Sciatic nerve (tissue), 2 donors: ENCODE results near the gene ARL3. TPM values are rescaled to one million over a fixed set of nuclear protein-coding genes. Genes with fewer than 3 reads are reported as not detected.
A peak's percentile ranks its signal among the peaks of the same experiment; 100 is the strongest.

Experiments used
- ATAC-seq: fragments of 200-7000 bp; cut with Tn5 transposase; one replicate; pipeline ENCODE4 v1.9.1; 2020; ENCODE audit warnings: mild to moderate bottlenecking, moderate library complexity
- DNase-seq: peaks from one replicate; pipeline ENCODE4 v3.0.0-alpha.2; 2020; ENCODE audit warnings: low spot score
- intact Hi-C: fragments of 100-400 bp; cut with DNase I; formaldehyde crosslinking; loops from one replicate; pipeline ENCODE4 v1.14.2; 2022
- total RNA-seq: library from RNA; stranded (reverse); fragmentation: NEBNext Ultra II Directional; extraction: Animal tissue kit (Norgen Biotek cat#: 25700); gene quantifications from one replicate; pipeline ENCODE4 v1.2.1, GENCODE V29; 2021
- donor health status: DM: no; HTN: no; CAD: no.
- donor health status: DM: no; HTN: no; CAD: no.

ARL3 gene
- total RNA-seq, 1 donor from 2014 or later, result 17.4 TPM

DNA sequence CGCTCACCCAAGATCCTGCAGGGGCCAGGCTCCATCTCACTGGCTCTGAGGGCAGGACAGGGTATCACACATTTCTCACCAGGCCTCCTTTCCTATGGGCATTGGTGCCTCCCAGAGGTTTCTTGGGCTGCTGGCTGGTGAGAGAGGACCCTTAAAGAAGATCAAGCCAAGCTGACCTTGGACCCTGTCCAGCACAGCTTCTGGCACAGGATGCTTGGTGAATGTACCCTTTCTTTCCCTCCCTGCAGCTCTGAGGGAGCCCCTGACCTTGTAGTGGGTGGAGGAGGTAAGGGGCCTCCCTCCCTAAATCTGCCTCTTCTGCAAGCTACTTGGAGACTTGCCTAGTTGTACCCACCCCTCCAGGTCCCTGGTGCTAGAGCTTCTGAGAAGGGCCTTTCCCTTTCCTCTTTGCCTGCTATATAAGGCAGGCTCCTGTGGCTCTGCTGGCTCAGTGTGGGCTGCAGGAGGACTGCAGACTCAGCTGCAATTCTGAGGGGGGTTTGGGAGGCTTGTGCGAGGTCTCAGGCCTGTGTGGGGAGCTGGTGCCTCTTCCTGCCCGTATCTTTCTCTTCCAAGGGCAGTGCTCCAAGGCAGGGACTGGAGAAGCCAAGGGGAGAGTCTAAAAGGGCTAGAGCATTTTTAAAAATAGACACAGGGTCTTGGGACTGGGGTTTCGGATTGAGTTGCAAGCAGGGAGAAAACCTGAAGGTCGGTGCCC, 81.6 kb downstream of the ARL3 start:
- DNase-seq, result peak; percentile 60
- intact Hi-C loops, result no loop called here
- ATAC-seq, result no peak

DNA sequence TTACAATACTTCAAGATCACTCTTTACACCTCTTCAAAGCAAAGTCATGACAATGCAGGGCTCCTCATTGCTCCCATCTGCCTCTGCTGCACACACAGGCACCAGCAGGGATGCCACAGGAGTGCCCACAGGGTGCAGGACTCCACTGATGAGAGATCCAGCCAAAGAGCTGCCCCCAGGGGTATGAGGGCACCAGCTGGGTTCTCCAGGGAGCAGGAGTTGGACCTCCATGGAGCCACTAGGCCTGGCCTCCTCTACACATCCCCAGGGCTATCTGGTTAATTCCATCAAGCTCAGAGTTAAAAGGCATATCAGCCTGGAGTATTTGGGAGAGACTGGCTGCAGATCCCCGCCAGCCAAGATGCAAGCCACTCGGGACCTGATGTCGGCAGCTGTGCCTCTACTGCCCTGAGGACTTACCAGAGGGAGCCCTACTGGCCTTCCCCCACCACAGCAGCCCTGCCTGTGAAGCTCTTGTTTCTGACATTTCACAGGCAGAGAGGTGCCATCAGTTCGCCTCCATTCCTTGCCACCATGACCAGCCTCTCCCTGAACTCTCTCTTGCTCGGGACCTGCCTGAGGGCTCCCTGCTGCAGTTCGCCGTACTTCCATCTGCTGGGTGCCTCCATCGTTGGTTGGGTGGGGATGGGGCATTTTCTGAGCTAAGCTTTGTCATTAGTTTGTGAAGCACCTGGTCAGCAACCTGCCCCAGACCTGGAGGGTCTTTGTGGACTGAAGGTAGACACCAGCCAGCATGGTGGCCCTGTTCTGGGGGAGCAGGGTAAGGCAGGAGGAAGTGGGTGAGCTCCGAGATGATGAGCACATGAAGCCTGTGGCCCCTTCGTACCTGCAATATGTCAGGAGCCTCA, 82.4 kb downstream of the ARL3 start:
- DNase-seq, result peak; percentile 53
- intact Hi-C loops, result no loop called here

DNA sequence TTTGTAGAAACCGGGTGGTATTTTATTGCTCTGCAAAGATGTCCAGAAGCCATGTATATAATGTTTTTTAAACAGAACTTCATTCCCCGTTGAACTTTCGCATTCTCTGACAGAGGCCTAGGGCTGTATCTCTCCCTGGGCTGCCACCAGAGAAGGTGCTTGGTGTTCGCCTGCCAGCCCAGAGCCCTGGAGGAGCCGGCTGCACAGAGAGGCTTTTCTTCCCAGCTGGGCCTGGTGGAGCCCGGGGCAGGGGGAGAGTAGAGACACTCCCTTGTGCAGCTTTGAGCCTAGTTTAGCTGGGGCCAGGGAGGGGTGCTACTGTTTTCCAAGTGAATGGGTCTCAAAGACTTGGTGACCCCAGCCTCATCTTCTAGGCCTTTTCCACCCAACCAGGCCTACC, 83.5 kb downstream of the ARL3 start:
- ATAC-seq, result no peak
- intact Hi-C loops, result no loop called here
- peak; percentile 40 for DNase-seq

More for the DNA sequence above, 82.4 kb downstream of the ARL3 start:
- ATAC-seq, result no peak

DNA sequence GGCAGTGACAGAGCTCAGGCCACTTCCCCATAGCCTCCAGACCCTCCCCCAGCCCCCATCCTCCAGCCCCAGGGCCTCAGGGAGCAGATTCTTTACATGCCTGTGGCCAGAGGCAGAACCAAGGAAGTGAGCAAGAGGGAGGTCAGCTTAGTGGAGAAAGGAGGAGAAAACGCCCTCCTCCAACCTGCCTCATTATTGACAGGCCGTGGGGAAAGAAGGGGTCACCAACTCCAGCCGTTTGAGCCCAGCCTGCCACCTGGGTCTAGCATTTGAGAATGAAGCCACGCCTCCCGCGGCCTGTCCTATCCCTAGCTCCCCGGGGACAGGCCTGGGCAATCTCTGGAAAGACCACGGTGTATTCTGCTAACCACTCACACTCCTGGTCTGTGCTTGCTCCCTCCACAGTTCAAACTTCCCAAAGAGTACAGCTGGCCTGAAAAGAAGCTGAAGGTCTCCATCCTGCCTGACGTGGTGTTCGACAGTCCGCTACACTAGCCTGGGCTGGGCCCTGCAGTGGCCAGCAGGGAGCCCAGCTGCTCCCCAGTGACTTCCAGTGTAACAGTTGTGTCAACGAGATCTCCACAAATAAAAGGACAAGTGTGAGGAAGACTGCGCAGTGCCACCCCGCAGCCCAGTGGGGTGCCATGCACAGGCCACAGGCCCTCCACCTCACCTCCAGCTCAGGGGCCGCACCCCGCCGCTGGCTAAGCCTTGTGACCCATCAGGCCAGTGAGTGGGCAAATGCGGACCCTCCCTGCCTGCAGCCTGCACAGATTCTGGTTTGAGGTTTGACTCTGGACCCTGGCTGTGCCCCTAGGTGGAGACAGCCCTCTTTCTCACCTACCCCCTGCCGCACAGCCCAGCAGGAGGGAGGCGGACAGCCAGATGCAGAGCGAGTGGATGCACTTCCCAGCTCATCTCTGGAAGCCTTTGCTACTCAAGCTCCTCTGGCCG, 84.3 kb downstream of the ARL3 start:
- intact Hi-C loops, result no loop called here
- ATAC-seq (peak; percentile 2), DNase-seq (peak; percentile 70)

DNA sequence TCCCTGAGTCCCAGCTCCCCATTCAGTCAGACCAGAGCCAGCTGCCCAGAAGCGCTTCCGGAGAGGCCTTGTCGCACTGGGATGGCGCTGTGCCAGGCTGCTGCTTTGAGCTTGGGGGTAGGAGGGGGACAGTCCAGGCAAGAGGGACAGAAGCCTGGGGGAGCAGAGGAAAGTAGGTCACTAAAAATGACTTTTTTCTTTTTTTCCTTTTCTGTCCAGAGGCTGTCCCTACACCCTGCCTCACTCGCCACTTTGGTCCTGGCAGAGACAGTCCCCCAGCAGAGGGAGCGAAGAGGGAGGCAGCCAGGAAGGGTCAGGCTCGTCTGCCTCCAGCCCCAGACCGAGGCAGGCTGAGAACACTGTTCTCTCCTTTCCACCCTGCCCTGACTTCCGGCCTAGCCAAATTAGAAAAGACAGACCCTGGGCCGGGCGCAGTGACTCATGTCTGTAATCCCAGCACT, 85.7 kb downstream of the ARL3 start:
- intact Hi-C loops, result no loop called here
- DNase-seq (peak; percentile 87), ATAC-seq (peak; percentile 41)

DNA sequence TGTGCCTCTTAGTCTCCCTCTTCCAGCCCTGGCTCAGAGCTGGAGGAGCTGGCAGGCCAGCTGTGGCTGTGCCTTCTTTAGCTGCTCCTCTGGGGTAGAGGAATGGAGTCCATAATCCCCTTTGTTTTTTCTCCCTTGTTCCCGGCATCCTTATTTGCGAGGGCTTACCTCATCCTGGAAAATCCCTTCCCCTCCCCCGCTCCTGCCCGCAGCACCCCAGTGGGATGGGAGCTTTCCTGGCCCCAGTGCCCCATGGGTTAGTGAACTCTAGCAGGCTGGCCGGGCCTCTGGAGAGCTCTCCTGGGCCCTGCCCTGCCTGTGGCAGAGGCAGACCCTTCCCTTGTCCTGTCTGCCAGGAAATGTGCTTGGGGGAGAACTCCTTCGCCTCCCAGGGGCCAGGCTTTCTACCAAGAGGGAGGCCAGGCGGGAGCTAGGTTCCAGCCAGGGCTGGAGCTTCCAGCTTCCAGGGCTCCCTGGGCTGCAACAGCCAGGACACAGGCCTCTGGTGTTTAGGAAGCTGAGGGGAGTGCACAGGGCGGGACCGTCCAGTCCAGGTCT, 86.4 kb downstream of the ARL3 start:
- DNase-seq, result peak; percentile 78
- ATAC-seq, result peak; percentile 70
- intact Hi-C loops, result no loop called here

DNA sequence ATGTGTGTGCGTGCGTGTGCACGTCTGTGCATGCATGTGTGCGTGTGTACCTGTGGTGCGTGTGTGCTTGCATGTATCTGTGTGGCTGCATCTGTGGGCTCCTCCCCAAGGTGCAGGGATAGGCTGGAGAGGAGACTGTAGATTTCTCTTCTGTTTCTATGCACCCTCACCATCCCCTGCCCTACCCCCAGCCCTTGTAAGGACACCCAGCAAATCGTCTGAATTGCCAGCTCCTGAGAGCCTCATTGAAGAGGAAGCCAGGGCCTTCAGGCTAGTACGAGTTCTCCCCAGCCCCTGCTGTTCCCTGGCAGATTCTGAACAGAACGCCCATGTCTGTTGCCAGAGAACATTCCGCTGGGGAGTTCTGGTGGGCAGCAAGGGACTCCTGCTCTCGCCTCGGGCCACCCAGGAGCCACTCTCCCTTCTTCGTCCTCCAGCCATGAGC, 86.9 kb downstream of the ARL3 start:
- DNase-seq (peak; percentile 49), ATAC-seq (peak; percentile 9)
- intact Hi-C loops, result no loop called here

DNA sequence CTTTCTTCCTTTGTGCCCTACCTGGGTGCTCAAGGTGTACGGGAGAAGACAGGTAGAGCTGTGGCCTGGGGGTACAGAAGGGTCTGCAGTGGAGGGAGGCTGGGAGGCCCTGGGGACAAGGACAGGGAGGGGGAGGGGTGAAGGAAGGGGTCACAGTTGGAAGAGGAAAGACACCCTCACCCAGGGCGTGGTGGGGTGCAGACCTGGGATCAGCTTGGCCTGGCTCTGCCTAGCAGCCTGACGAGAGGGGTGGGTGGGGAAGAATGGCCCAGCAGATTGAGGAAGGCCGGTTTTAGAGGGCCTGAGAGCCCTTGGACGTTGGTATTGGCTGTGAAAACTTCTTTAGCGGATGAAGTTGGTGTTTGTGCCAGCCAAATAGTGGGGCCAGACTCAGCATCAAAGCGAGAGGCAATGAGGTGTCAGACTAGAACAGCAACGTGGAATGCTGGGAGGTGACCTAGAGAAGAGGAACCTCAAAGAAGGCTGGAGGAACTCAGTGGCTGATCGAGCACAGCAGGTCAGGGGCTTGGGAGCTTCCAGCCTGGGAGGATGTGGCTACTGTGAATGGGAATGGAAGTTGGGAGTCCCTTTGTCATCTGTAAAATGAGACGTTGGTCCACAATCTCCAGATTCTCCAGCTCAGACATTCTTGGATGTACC, 88.0 kb downstream of the ARL3 start:
- DNase-seq, result peak; percentile 58
- no peak for ATAC-seq
- intact Hi-C loops, result no loop called here

DNA sequence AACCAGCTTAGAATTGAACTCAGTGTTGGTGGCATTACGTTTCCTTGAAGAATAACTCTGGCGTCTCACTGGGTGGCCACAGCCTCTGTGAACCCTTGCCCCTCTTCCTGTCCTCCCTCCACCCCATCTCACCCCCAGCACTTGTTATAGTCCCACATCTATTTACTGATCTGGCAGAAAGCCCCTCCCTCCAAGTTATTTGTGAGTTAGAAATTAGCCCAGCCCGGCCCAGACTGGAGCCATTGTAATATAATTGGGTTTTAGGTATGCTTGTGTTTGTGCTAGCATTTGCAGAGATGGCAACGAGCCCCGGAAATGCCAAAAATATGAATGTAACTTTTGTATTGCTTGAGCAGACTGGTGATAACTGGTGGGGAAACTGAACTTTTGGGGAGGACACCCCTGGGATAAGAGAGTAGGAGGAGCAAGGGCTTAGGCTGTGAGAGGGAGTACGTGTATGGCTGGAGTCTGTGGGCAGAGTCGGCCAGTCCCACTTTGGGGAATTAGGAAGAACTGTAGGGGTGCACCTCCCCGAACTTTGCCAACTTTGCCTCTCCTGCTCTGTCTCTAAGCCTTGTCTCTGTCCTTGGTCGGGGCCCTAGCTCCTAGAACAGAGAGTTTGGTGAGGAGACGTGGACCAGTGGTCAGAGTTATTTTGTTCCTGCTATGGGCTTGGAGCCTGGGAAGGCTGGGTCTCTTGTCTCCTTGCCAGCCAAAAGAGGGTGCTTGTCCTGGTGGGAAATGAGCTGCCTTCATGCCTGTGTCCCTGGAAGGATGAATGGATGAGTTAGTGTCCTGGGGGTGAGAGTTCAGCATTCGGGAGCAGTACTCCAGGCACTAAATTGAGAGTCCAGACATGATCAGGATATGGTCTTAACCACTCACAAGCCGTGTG, 89.2 kb downstream of the ARL3 start:
- intact Hi-C loops, result no loop called here
- ATAC-seq (no peak), DNase-seq (peak; percentile 46)

DNA sequence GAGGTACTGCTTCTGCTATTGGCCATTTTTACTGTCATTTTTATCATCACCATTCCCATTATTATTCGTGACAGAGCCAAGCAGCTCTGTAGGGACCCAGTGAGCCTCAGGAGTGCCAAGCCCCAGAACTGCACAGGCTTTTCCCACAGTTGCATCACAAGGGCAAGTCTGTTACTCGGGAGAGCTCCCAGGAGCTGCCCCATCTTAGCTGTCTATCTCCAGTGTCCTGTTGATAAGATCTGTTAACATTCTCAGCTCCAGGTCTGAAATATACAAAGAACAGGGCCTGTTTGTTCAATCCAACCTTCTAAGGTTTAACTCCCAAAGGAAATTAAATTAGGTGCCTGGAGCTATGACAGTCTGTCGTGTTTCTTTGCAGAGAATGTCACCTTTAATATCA, 90.1 kb downstream of the ARL3 start:
- intact Hi-C loops, result no loop called here
- DNase-seq (no peak), ATAC-seq (no peak)

Other genes with a start within 250 kb of the ARL3 start
- 84.3 TPM for gene ACTR1A, start 211.7 kb downstream of the ARL3 start, total RNA-seq
- 19.7 TPM for gene SUFU, start 210.4 kb downstream of the ARL3 start, total RNA-seq
- 164 TPM for gene TRIM8, start 69.9 kb downstream of the ARL3 start, total RNA-seq
- gene SFXN2, start 239 bp upstream of the ARL3 start, total RNA-seq, result 7.6 TPM
- gene WBP1L, start 29.6 kb upstream of the ARL3 start, total RNA-seq, result 66.2 TPM
- 0.18 TPM for gene CYP17A1, start 123.0 kb upstream of the ARL3 start, total RNA-seq
- gene BORCS7, start 139.9 kb upstream of the ARL3 start, total RNA-seq, result 21.1 TPM
- 0.49 TPM for gene AS3MT, start 155.1 kb upstream of the ARL3 start, total RNA-seq
- 11.1 TPM for gene CNNM2, start 203.9 kb upstream of the ARL3 start, total RNA-seq